Mesothelial cell of epicardium (in vitro differentiated cells): ENCODE measurements around the gene KDM5B. TPM values are rescaled to one million over a fixed set of nuclear protein-coding genes. Genes with fewer than 3 reads are reported as not detected.

Experiments
- DNase-seq, 2 experiments: peaks; one replicate each; pipeline ENCODE4 v3.0.0; 2021; ENCODE audit warnings: low spot score in 2 of 2; ENCODE audit not compliant: unreplicated experiment in 2 of 2
- H3K27ac Mint-ChIP-seq: 2 replicates; pipeline ENCODE4 v1.8.0; 2021; ENCODE audit warnings: mixed read lengths
- H3K27me3 Mint-ChIP-seq: 2 replicates; pipeline ENCODE4 v1.8.0; 2021; ENCODE audit warnings: low read depth, mixed read lengths
- H3K36me3 Mint-ChIP-seq: 2 replicates; pipeline ENCODE4 v1.8.0; 2021; ENCODE audit warnings: mixed read lengths
- H3K4me1 Mint-ChIP-seq: 2 replicates; pipeline ENCODE4 v1.8.0; 2021; ENCODE audit warnings: mixed read lengths
- H3K4me3 Mint-ChIP-seq: 2 replicates; pipeline ENCODE4 v1.8.0; 2021; ENCODE audit warnings: mild to moderate bottlenecking, moderate library complexity, mixed read lengths
- H3K9me3 Mint-ChIP-seq: 2 replicates; pipeline ENCODE4 v1.8.0; 2021; ENCODE audit warnings: mixed read lengths
- CTCF ChIP-seq: fragments of 200-600 bp; sonication (generic); IDR thresholded peaks from one replicate; pipeline ENCODE4 v1.5.0; 2021; ENCODE audit warnings: antibody characterized with exemption; ENCODE audit not compliant: unreplicated experiment
- total RNA-seq: library from RNA; stranded (reverse); gene quantifications from 3 replicates; pipeline ENCODE4 v1.2.1, GENCODE V29; 2021

The KDM5B gene
- total RNA-seq, 1 donor from 2014 or later, result 265 TPM

GRCh38 chr1:202825748-202826147 lies 17.5 kb upstream of the KDM5B start:
- Mint-ChIP-seq H3K9me3 (peaks cover 3% of the 10 kb centered on the region), H3K4me3 (no peak overlapping the region), H3K4me1 (peaks cover 7% of the 10 kb centered on the region), H3K27ac (no peak overlapping the region), H3K36me3 (no peaks in the 10 kb centered on the region), H3K27me3 (no peaks in the 10 kb centered on the region)
- no peak for TF ChIP-seq CTCF
- no peak for DNase-seq

GRCh38 chr1:202821467-202821866 lies 13.2 kb upstream of the KDM5B start:
- peak overlapping the region; percentile 87 for H3K27ac Mint-ChIP-seq
- H3K4me1 Mint-ChIP-seq, result peaks cover 7% of the 10 kb centered on the region
- no peaks in the 10 kb centered on the region for H3K9me3 Mint-ChIP-seq
- no peak for TF ChIP-seq CTCF
- H3K27me3 Mint-ChIP-seq, result no peaks in the 10 kb centered on the region
- no peak for DNase-seq
- no peak overlapping the region for H3K4me3 Mint-ChIP-seq
- no peaks in the 10 kb centered on the region for H3K36me3 Mint-ChIP-seq

- Mint-ChIP-seq H3K36me3 (no peaks in the 10 kb centered on the region), H3K9me3 (no peaks in the 10 kb centered on the region), H3K4me3 (no peak overlapping the region), H3K27me3 (no peaks in the 10 kb centered on the region), H3K4me1 (peaks cover 9% of the 10 kb centered on the region), H3K27ac (no peak overlapping the region)
- no peak for TF ChIP-seq CTCF
- DNase-seq, result no peak
These were observed 10.6 kb upstream of the KDM5B start for GRCh38 chr1:202818819-202819218.

GRCh38 chr1:202815120-202815519 lies 6.9 kb upstream of the KDM5B start:
- H3K36me3 Mint-ChIP-seq, result no peaks in the 10 kb centered on the region
- no peak overlapping the region for H3K27ac Mint-ChIP-seq
- no peaks in the 10 kb centered on the region for H3K27me3 Mint-ChIP-seq

GRCh38 chr1:202812176-202813026 lies 4.2 kb upstream of the KDM5B start:
- peak overlapping the region; percentile 83 for H3K4me3 Mint-ChIP-seq
- no peaks in the 10 kb centered on the region for H3K27me3 Mint-ChIP-seq
- H3K4me1 Mint-ChIP-seq, result peaks cover 32% of the 10 kb centered on the region
- TF ChIP-seq CTCF, result no peak
- H3K27ac Mint-ChIP-seq, result no peak overlapping the region
- H3K36me3 Mint-ChIP-seq, result no peaks in the 10 kb centered on the region
- no peaks in the 10 kb centered on the region for H3K9me3 Mint-ChIP-seq
- DNase-seq, result no peak

More at GRCh38 chr1:202815120-202815519, 6.9 kb upstream of the KDM5B start:
- H3K4me1 Mint-ChIP-seq, result peaks cover 23% of the 10 kb centered on the region
- no peak overlapping the region for H3K4me3 Mint-ChIP-seq
- DNase-seq, result no peak
- no peaks in the 10 kb centered on the region for H3K9me3 Mint-ChIP-seq
- no peak for TF ChIP-seq CTCF
